Fibroblast of skin of left quadriceps (primary cell): ENCODE results near the gene ARHGEF12.

Experiments used
- DNase-seq, 2 experiments: peaks; one replicate each; pipeline ENCODE4 v3.0.0-alpha.2; 2013; ENCODE audit warnings: low read depth in 2 of 2

The ARHGEF12 gene

GRCh38 chr11:120335908-120336640 lies at the start of gene ARHGEF12:
Gene ARHGEF12 (plus strand): TSS chr11:120336413. CDS start chr11:120337244, 831 bp downstream.
- DNase-seq, result peak; percentile 96 to 97

GRCh38 chr11:120288021-120288420 lies 48.2 kb upstream of the ARHGEF12 start:
- DNase-seq, result no peak

DNA sequence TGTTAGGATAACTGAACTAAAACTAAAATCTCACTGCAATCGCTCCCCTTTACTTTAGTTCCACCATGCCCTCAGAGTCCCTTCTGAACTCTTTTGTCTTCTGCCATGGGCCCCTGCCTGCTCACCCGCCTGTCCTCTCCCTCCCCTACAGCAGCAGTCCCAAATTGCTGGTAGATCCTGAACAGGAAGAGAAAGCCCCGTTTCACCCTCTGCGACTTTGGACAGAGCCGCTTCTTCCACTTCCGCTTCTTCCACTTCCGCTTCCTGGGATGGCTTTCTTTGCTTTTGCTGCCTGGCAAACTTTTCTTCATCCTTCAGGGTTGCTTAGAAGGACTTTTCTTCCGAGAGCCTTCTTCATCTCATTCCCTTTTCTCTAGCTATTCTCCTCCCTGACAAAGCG lies 46.8 kb upstream of the ARHGEF12 start:
- no peak for DNase-seq

- DNase-seq, result no peak
These were observed 45.3 kb upstream of the ARHGEF12 start for GRCh38 chr11:120290956-120291355.

- no peak for DNase-seq
These were observed 43.0 kb upstream of the ARHGEF12 start for GRCh38 chr11:120293038-120293800.

- DNase-seq, result no peak
These were observed 42.1 kb upstream of the ARHGEF12 start for GRCh38 chr11:120294096-120294495.

DNA sequence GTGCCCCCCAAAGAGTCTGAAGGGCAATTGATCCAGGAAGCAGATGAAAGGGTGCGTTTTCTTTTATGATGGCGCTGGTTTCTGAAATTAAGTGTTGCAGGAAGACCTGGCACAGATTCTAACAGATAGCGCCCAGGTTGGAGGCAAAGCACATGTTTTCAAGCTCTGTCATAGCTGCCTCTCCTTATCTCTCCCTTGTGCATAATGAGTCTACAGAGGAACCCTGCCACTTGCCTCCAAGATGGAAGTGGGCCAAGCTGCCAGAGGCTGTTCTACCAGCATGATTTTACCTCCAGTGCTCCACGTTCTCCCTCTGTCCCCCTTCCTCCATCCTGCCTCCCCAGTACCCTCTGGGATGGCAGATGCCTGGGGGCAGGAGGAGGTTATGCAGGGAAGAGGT lies 41.1 kb upstream of the ARHGEF12 start:
- no peak for DNase-seq

GRCh38 chr11:120296554-120296953 lies 39.7 kb upstream of the ARHGEF12 start:
- DNase-seq, result no peak

DNA sequence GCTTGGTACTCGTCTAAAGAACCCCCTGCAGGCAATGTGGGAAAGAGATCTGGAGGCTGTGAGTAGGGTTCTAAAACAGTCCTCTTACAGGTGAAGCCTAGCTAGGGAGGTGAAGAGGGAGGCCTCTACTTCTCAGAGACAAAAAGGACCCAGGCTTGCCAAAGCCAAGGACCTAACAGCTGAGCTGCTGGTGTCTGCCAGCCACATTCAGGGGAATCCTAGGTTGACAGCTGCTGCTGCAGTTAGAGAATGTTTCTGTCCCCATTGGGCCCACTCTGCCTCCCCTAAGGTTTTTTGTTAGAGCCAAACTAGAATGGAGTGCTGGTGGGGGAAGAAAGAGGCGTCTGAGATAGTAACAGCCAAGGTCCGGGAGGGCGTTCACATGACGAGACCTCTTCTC lies 37.8 kb upstream of the ARHGEF12 start:
- no peak for DNase-seq

GRCh38 chr11:120302001-120302805 lies 34.0 kb upstream of the ARHGEF12 start:
- DNase-seq, result no peak

DNA sequence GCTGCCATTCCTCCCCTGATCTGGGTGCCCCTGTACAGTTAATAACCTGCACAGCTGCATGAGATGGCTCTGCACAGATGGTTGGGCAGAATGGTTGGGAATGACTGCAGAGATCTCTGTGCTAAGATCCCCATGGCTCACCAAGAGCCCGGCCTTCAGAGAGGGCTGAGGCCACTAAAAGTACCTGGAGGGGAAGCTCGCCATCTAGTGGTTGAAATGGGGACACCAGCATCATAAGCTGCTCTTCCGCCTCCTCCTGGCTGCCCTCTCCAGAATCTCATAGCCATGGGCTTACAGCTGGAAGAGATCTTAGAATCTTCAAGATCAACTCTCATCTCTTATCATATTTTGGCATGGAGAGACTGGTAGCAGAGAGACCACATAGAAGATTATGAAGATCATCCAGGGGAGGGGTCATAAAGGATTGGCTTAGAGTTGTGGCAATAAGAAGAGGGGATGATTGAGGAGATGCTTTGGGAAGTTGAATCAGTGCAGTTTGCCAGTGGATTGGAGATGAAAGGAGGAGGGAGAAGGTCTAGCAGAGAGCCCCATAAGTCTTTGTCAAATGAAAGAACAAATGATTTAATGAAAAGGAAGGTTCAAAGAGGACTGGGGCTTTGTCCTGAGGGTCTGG lies 33.1 kb upstream of the ARHGEF12 start:
- DNase-seq, result peak in 1 of 2 experiments; percentile 36

- no peak for DNase-seq
These were observed 31.7 kb upstream of the ARHGEF12 start for GRCh38 chr11:120304526-120304925.

DNA sequence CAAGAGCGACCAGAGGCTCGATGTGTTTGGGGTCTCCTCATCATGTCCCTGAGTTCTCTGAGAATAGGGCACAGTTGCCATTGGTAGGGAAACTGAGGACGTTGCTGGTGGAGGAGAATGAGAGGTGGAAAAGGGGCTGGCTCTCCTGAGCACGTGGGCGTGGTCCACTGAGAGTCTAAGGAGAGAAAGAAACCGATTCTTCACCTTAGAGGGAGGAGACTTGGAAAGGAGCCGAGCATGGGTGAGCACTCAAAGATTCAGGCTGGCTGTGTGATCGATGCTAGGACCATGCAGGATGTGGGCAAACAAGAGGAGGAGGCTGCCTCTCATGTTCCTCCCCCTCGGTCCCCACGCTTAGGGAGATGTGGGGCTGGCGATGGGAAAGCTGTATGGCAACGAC lies 30.9 kb upstream of the ARHGEF12 start:
- DNase-seq, result no peak

DNA sequence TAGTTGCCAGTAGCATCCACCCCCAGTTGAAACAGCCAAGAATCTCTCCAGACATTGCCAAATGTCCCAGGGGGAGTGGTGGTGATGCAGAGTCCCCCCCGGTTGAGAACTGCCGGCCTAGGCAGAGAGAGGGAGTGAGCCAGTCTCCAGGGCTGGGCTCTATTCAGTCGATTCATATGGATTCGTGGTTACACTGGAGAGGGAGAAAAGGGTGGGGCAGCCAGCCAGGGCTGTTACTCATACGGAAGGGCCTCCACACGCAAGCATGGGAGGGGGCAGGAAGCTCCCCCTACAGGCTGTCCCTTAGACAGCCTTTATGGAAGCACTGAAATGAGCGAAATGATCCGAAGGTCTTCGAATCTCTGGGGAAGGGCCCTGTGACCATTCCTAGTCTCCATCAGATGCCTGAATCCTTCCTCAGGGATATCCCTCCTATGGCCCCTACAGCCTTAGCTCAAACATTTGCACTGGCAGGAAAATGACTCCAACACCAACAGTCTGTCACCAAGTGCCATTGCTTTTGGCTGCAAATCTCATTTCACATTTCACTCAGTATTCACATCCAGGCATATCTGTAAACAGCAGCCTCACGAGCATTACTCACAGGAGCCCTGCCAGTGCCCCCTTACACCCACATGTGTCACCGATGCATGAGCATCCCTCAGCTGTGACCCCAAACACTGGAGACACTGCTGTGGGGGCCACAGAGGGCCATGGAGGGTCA lies 29.5 kb upstream of the ARHGEF12 start:
- peak; percentile 82 to 86 for DNase-seq

DNA sequence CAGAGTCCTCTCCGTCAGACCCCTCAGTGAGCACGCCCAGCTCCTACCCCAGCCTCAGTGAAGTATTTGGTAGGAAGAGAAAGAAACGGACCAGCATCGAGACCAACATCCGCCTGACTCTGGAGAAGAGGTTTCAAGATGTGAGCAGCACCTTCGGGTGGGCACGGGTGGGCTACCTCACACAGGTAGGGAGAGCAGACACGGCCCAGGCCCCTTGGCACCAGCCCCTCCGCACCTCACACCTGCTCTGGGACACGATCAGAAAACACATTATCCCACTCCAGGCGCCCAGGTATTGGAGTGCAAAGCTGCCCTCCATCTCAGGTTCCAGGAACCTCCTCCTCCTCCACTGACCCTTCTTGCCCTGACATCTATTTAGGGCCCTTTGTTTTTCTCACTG lies 28.7 kb upstream of the ARHGEF12 start:
- no peak for DNase-seq

- DNase-seq, result no peak
These were observed 28.1 kb upstream of the ARHGEF12 start for GRCh38 chr11:120308081-120308480.

GRCh38 chr11:120310870-120311269 lies 25.3 kb upstream of the ARHGEF12 start:
- no peak for DNase-seq

DNA sequence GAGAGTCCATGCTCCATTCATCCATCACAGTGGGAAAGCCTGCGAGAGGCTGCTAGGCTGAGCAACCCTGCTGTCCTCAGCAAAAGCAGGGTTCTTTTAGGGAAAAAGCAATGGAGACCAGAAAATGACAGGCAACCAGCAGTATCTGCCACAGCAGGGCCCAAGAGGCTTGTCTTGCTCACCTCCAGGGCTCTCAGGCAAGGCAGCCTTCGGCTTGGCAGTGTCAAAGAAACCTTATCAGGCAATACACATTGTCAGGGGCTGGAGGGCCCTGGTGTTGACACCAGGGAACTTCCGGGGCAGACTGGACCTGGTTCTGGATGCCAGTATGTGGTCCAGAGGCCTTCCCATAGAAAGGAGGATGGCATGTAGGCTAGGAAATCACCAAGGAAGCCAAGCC lies 21.4 kb upstream of the ARHGEF12 start:
- no peak for DNase-seq

DNA sequence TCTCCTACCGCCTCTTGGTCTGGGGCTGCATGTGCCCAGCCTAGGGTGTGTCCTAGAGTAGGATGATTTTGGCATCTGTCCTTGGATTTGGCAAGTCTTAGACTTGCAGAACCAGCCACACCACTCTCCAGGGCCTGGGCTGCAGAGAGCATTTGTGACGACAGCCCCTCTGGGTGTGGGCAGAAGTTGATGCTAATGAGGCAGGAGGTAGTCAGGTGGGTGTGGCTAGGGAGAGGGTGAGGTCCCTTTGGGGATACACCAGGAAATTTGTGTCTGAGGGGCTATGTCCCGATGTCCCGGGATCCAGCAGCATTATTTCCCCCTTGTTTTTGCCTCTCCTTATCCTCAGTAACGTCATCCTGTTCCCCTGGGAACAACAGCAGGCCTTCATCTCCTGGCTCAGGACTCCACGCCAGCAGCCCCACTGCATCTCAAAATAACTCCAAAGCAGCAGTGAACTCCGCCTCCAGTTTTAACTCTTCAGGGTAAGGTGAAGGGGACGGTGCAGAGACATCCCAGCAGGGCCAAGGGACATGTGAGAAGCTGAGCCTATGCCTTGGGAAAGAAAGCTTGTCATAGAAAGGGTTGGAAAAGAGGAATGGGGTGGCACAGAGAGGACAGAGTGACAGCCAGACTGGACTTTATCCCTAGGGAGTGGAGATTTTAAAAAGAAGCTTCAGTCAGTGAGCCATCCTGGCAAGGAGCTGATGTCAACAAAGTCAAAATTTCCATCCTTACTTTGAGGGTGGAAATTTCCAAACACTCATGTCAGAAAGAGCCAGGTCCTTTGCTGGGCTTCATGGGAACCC lies 19.1 kb upstream of the ARHGEF12 start:
- DNase-seq, result no peak
